K562 (cell line): ENCODE measurements around the gene PPP4C. TPM values are rescaled to one million over a fixed set of nuclear protein-coding genes. Genes with fewer than 3 reads are reported as not detected.
A peak's percentile ranks its signal among the peaks of the same experiment; 100 is the strongest.

Source experiments
- AFF1 ChIP-seq, 2 experiments: fragments of 450-650 bp; IDR thresholded peaks; 2 replicates each; pipeline ENCODE4 v1.6.1; 2018; ENCODE audit warnings: mild to moderate bottlenecking in 2 of 2, low read depth in 1 of 2; ENCODE audit not compliant: partially characterized antibody in 2 of 2
- EZH2 ChIP-seq: IDR thresholded peaks from 2 replicates; pipeline ENCODE4 v1.6.1; 2012; ENCODE audit warnings: low read depth, mild to moderate bottlenecking, inconsistent platforms, low read length, borderline replicate concordance
- ILK ChIP-seq: fragments of 450-650 bp; IDR thresholded peaks from 2 replicates; pipeline ENCODE4 v1.6.1; 2016; ENCODE audit warnings: missing genetic modification characterization, low read depth, mild to moderate bottlenecking, missing compliant biosample characterization, moderate library complexity, borderline replicate concordance
- MAZ ChIP-seq, 2 experiments: fragments of 450-650 bp in 1 of 2; sonication (generic) in 1 of 2; formaldehyde crosslinking; IDR thresholded peaks in 1 of 2; conservative IDR thresholded peaks in 1 of 2; 2 replicates each; pipeline versions ENCODE4 v1.4.0 to v1.5.0; 2020; ENCODE audit warnings: mild to moderate bottlenecking in 1 of 2, missing genetic modification reagents in 1 of 2
- OTX1 ChIP-seq: fragments of 450-650 bp; formaldehyde crosslinking; IDR thresholded peaks from 2 replicates; pipeline ENCODE4 v1.4.0; 2022; ENCODE audit warnings: mild to moderate bottlenecking
- SRSF7 ChIP-seq: fragments of 200-400 bp; formaldehyde crosslinking; optimal IDR thresholded peaks from 2 replicates; pipeline ENCODE3; 2017; ENCODE audit warnings: mild to moderate bottlenecking, low read depth, low read length
- TSC22D4 ChIP-seq: fragments of 450-650 bp; IDR thresholded peaks from 2 replicates; pipeline ENCODE4 v1.6.1; 2016; ENCODE audit warnings: missing genetic modification characterization, missing biosample characterization, control low read depth
- USF1 ChIP-seq: sonication (generic); formaldehyde crosslinking; IDR thresholded peaks from 2 replicates; pipeline ENCODE4 v1.9.0; 2022; ENCODE audit warnings: mild to moderate bottlenecking, missing genetic modification reagents
- ZBTB12 ChIP-seq: fragments of 250-450 bp; sonication (Bioruptor Pico); IDR thresholded peaks from 2 replicates; pipeline ENCODE4 v1.4.0; 2020
- ZKSCAN8 ChIP-seq: fragments of 200-800 bp; sonication (Bioruptor generic); IDR thresholded peaks from 2 replicates; pipeline ENCODE4 v1.6.1; 2016; ENCODE audit warnings: missing genetic modification characterization, missing compliant biosample characterization
- ZNF318 ChIP-seq, 2 experiments: fragments of 450-650 bp; IDR thresholded peaks; 2 replicates each; pipeline ENCODE4 v1.6.1; 2016; ENCODE audit warnings: mild to moderate bottlenecking in 2 of 2, borderline replicate concordance in 1 of 2, low read depth in 1 of 2, moderate library complexity in 1 of 2
- polyA plus RNA-seq, 8 experiments: library from polyadenylated mRNA; depleted of rRNA in 4 of 8; stranded (reverse) in 5 of 8; unstranded in 3 of 8; fragments of >200 nt; fragmentation: Nextera tagmentation in 2 of 8; fragmentation: Illumina TruSeq in 1 of 8; extraction: Ambion mirVana in 2 of 8; extraction: Trizol in 1 of 8; gene quantifications; 2 replicates each; pipeline versions ENCODE4 v1.2.1 to v1.2.3, GENCODE V29; 2011 to 2014; ENCODE audit warnings: inconsistent platforms in 1 of 8, missing spikeins in 1 of 8
- total RNA-seq, 7 experiments: library from RNA; depleted of rRNA in 6 of 7; stranded (reverse); fragments of >200 nt in 6 of 7; fragmentation: Illumina TruSeq in 2 of 7; extraction: Trizol in 2 of 7; gene quantifications; 2 replicates each; pipeline versions ENCODE4 v1.2.1 to v1.2.3, GENCODE V29; 2011 to 2021; ENCODE audit warnings: low replicate concordance in 1 of 7

The PPP4C gene
- total and polyA plus RNA-seq, 9 of the 15 experiments (the other 6 are each of a cell fraction or from before 2014, with no cell fraction given) = 3.5 to 183 (median 131) TPM

GRCh38 chr16:30065102-30065942, 10.5 kb upstream of the PPP4C start, which contains the start of gene ALDOA (continued):
- TF ChIP-seq ZNF318 (IDR thresholded peaks at IDR 0.05; ENCODE audit: borderline replicate concordance in 1 of 2, low read depth in 1 of 2) (no peak), TSC22D4 (no peak), USF1 (peak; percentile 65), ZBTB12 (no peak), MAZ (CRISPR knock-in tag; conservative IDR thresholded peaks at IDR 0.05 in 1 of 2, IDR thresholded peaks at IDR 0.05 in 1 of 2) (peak; percentile 88 to 91), OTX1 (CRISPR knock-in tag) (peak; percentile 93), AFF1 (IDR thresholded peaks at IDR 0.05; ENCODE audit: low read depth in 1 of 2, partially characterized antibody in 2 of 2) (no peak), SRSF7 (no peak), EZH2 (no peak), ZKSCAN8 (CRISPR knock-in tag) (no peak), ILK (tag) (no peak)
